Keratinocyte (primary cell): ENCODE results near the gene SHC1. TPM values are rescaled to one million over a fixed set of nuclear protein-coding genes. Genes with fewer than 3 reads are reported as not detected.

ENCODE experiments used
- DNase-seq: peaks from one replicate; pipeline ENCODE4 v3.0.0-alpha.2; 2011; ENCODE audit warnings: low read depth, missing footprints, low spot score
- FAIRE-seq: peaks from 2 replicates; lab custom pipeline; 2011; peaks lifted over from hg19 to GRCh38; lab: Jason Lieb, UNC
- H2AFZ ChIP-seq: 2 replicates; pipeline ENCODE4 v1.6.0; 2012; ENCODE audit warnings: low read length, control low read depth, inconsistent platforms; ENCODE audit not compliant: control insufficient read depth
- H3K27ac ChIP-seq: 2 replicates; pipeline ENCODE4 v1.5.1; 2011; ENCODE audit warnings: low read length; ENCODE audit not compliant: control insufficient read depth, insufficient read depth
- H3K27me3 ChIP-seq: 3 replicates; pipeline ENCODE4 v1.6.0; 2011; ENCODE audit warnings: low read length; ENCODE audit not compliant: control insufficient read depth, insufficient read depth; ENCODE audit errors: extremely low read depth
- H3K36me3 ChIP-seq, 2 experiments: 2 replicates in 1 of 2; 3 replicates in 1 of 2; pipeline ENCODE4 v1.5.1; 2011; ENCODE audit warnings: low read length in 2 of 2, mild to moderate bottlenecking in 1 of 2; ENCODE audit not compliant: control insufficient read depth in 2 of 2, insufficient read depth in 2 of 2; ENCODE audit errors: extremely low read depth in 1 of 2
- H3K4me1 ChIP-seq: 3 replicates; pipeline ENCODE4 v1.5.1; 2011; ENCODE audit warnings: low read length; ENCODE audit not compliant: control insufficient read depth, insufficient read depth; ENCODE audit errors: extremely low read depth
- H3K4me2 ChIP-seq: 3 replicates; pipeline ENCODE4 v1.6.0; 2011; ENCODE audit warnings: low read depth, low read length; ENCODE audit not compliant: control insufficient read depth, insufficient read depth; ENCODE audit errors: extremely low read depth
- H3K4me3 ChIP-seq, 3 experiments: fragments of 200-600 bp in 1 of 3; sonication (generic) in 1 of 3; 2 replicates in 2 of 3; 3 replicates in 1 of 3; pipeline ENCODE4 v1.5.1; 2011 to 2016; ENCODE audit warnings: low read length in 3 of 3, mild to moderate bottlenecking in 3 of 3, control low read depth in 2 of 3, inconsistent platforms in 1 of 3, low read depth in 1 of 3, mixed read lengths in 1 of 3, mixed run types in 1 of 3, moderate library complexity in 1 of 3; ENCODE audit not compliant: control insufficient read depth in 2 of 3, insufficient read depth in 2 of 3; ENCODE audit errors: extremely low read depth in 1 of 3
- H3K79me2 ChIP-seq: 2 replicates; pipeline ENCODE4 v1.6.0; 2012; ENCODE audit warnings: low read length; ENCODE audit not compliant: control insufficient read depth, insufficient read depth
- H3K9ac ChIP-seq: 3 replicates; pipeline ENCODE4 v1.6.0; 2011; ENCODE audit warnings: low read length; ENCODE audit not compliant: control insufficient read depth, insufficient read depth; ENCODE audit errors: extremely low read depth
- H3K9me1 ChIP-seq: 3 replicates; pipeline ENCODE4 v1.6.0; 2011; ENCODE audit warnings: low read length; ENCODE audit not compliant: control insufficient read depth, insufficient read depth; ENCODE audit errors: extremely low read depth
- H3K9me3 ChIP-seq: 2 replicates; pipeline ENCODE4 v1.5.1; 2012; ENCODE audit warnings: low read depth, low read length; ENCODE audit not compliant: control insufficient read depth
- H4K20me1 ChIP-seq: 3 replicates; pipeline ENCODE4 v1.6.0; 2011; ENCODE audit warnings: low read length; ENCODE audit not compliant: control insufficient read depth, insufficient read depth; ENCODE audit errors: extremely low read depth
- EZH2 ChIP-seq: IDR thresholded peaks from one replicate; pipeline ENCODE4 v1.6.1; 2012; ENCODE audit warnings: inconsistent platforms, mild to moderate bottlenecking, low read length, moderate library complexity
- dilution Hi-C: fragments of 300-500 bp; cut with MboI; formaldehyde crosslinking; loops from one replicate; pipeline ENCODE4 v1.7.0; 2020; ENCODE audit warnings: low sequenced_read_pairs; ENCODE audit not compliant: extremely low pct_ligation_motif_present
- polyA plus RNA-seq, 5 experiments: library from polyadenylated mRNA; depleted of rRNA in 3 of 5; stranded (reverse) in 3 of 5; stranded (forward) in 1 of 5; unstranded in 1 of 5; fragments of >200 nt; gene quantifications; 1 replicate in 1 of 5; 2 replicates in 3 of 5; 3 replicates in 1 of 5; pipeline versions ENCODE4 v1.2.1 to v1.2.3, GENCODE V29; 2011 to 2012; ENCODE audit warnings: missing spikeins in 2 of 5, low read depth in 1 of 5, low replicate concordance in 1 of 5
- TF ChIP-seq, protein P1 (sequence below), 3 experiments: IDR thresholded peaks in 1 of 3; conservative IDR thresholded peaks in 1 of 3; optimal IDR thresholded peaks in 1 of 3; 2 replicates in 2 of 3; 3 replicates in 1 of 3; pipeline versions ENCODE3 to v1.5.1; 2011; ENCODE audit warnings: low read length in 3 of 3, mild to moderate bottlenecking in 3 of 3, moderate library complexity in 2 of 3, control low read depth in 1 of 3, inconsistent platforms in 1 of 3; ENCODE audit not compliant: insufficient read depth in 2 of 3; ENCODE audit errors: extremely low read depth in 1 of 3

SHC1 gene
- polyA plus RNA-seq, 1 donor (not counting 4 experiments of a cell fraction or from before 2014, with no cell fraction given) = 245 TPM

DNA sequence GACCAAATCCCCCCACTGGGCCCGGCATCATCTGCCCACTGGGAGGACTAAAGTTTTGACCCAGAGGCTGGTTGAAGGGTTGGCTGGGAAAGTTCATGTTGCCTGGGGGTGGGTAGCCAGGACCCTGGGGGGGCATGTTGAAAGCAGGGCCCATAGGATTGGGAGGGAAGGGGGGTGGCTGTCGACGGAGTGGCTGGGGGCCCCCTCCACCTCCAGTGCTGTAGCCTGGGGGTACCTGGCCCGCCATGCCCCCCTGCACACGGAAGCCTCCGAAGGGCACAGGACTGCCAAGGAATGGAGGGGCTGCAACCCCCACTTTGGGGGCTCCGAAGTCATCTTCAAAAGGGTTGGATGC lies 11.1 kb downstream of the SHC1 start:
- Histone ChIP-seq H3K27ac (no peak overlapping the region), H3K9me1 (no peaks in the 10 kb centered on the region), H3K4me3 (no peak overlapping the region), H2AFZ (no peak overlapping the region), H3K4me1 (peaks cover 40% of the 10 kb centered on the region), H3K36me3 (peaks cover 13 to 27% of the 10 kb centered on the region in 2 experiments), H3K27me3 (no peaks in the 10 kb centered on the region), H3K9me3 (no peaks in the 10 kb centered on the region), H3K4me2 (no peak overlapping the region), H3K9ac (no peak overlapping the region), H4K20me1 (no peaks in the 10 kb centered on the region), H3K79me2 (peaks cover 18% of the 10 kb centered on the region)
- dilution Hi-C loops = no loop called here
- DNase-seq (no peak), FAIRE-seq (no peak)
- TF ChIP-seq, protein P1, sequence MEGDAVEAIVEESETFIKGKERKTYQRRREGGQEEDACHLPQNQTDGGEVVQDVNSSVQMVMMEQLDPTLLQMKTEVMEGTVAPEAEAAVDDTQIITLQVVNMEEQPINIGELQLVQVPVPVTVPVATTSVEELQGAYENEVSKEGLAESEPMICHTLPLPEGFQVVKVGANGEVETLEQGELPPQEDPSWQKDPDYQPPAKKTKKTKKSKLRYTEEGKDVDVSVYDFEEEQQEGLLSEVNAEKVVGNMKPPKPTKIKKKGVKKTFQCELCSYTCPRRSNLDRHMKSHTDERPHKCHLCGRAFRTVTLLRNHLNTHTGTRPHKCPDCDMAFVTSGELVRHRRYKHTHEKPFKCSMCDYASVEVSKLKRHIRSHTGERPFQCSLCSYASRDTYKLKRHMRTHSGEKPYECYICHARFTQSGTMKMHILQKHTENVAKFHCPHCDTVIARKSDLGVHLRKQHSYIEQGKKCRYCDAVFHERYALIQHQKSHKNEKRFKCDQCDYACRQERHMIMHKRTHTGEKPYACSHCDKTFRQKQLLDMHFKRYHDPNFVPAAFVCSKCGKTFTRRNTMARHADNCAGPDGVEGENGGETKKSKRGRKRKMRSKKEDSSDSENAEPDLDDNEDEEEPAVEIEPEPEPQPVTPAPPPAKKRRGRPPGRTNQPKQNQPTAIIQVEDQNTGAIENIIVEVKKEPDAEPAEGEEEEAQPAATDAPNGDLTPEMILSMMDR (optimal IDR thresholded peaks at IDR 0.05 in 1 of 3, IDR thresholded peaks at IDR 0.05 in 1 of 3, conservative IDR thresholded peaks at IDR 0.05 in 1 of 3; ENCODE audit: extremely low read depth in 1 of 3, insufficient read depth in 2 of 3, low read length in 3 of 3) = no peak
- TF ChIP-seq EZH2 = no peak

DNA sequence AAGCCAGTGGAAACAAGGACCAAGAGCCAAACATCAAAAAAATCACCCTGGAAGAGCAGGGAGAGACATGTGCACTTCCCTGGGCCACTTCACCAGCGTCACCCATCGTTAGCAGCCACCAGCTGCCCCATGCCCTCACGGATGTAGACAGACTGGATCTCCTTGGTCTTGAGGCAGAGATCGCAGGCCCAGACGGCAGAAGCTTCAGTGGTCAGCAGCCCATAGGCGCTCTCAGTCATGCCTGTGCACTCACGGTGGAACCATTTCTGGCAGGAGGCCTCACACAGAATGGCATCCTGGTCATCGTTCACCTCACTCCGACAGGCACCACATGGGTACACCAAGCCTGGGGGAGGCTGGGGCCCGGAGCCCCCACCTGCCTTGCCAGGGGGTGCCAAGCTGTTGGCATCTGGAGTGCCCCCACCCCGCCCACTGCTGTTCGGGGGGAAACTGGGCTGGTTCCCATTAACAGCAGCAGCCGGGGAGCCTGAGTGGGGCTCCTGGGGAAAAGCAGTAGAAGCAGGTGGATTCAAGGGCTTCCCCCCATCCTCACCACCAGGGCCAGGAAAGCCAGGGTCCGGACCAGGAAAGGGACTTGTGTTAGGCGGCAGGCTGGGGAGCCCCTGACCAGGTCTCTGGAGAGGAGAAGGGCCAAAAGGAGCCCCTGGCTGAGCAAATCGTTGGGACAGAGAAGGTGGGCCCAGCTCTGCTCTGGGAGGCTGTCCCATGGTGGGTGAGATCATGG lies 11.7 kb downstream of the SHC1 start:
- no peak overlapping the region for H3K9ac ChIP-seq
- H3K4me3 ChIP-seq = no peak overlapping the region
- no peak overlapping the region for H2AFZ ChIP-seq
- FAIRE-seq = no peak
- no peak overlapping the region for H3K4me2 ChIP-seq
- TF ChIP-seq, protein P1 (optimal IDR thresholded peaks at IDR 0.05 in 1 of 3, IDR thresholded peaks at IDR 0.05 in 1 of 3, conservative IDR thresholded peaks at IDR 0.05 in 1 of 3; ENCODE audit: extremely low read depth in 1 of 3, insufficient read depth in 2 of 3, low read length in 3 of 3) = no peak
- TF ChIP-seq EZH2 = no peak
- no peaks in the 10 kb centered on the region for H3K9me1 ChIP-seq
- dilution Hi-C loops = no loop called here
- no peaks in the 10 kb centered on the region for H4K20me1 ChIP-seq
- H3K9me3 ChIP-seq = no peaks in the 10 kb centered on the region
- peaks cover 9 to 26% of the 10 kb centered on the region in 2 experiments for H3K36me3 ChIP-seq
- H3K27me3 ChIP-seq = no peaks in the 10 kb centered on the region
- H3K27ac ChIP-seq = no peak overlapping the region
- H3K4me1 ChIP-seq = peaks cover 40% of the 10 kb centered on the region
- DNase-seq = no peak
- peaks cover 18% of the 10 kb centered on the region for H3K79me2 ChIP-seq
